BE2C (cell line): ENCODE results near the gene RGS7BP.

Experiments
- DNase-seq: peaks from one replicate; pipeline ENCODE4 v3.0.0-alpha.2; 2020
- H3K27me3 ChIP-seq: fragments of 250-450 bp; sonication (Bioruptor Pico); 2 replicates; pipeline ENCODE4 v1.5.1; 2020; ENCODE audit warnings: mild to moderate bottlenecking
- H3K36me3 ChIP-seq: fragments of 250-450 bp; sonication (Bioruptor Pico); 2 replicates; pipeline ENCODE4 v1.5.1; 2020; ENCODE audit warnings: mild to moderate bottlenecking
- H3K4me1 ChIP-seq: fragments of 250-450 bp; sonication (Bioruptor Pico); 2 replicates; pipeline ENCODE4 v1.5.1; 2020
- H3K4me3 ChIP-seq: 2 replicates; pipeline ENCODE4 v1.5.1; 2011; ENCODE audit warnings: low read depth, low read length
- H3K9me3 ChIP-seq: fragments of 250-450 bp; sonication (Bioruptor Pico); 2 replicates; pipeline ENCODE4 v1.5.1; 2020
- CTCF ChIP-seq: IDR thresholded peaks from 2 replicates; pipeline ENCODE4 v1.5.1; 2012; ENCODE audit warnings: mild to moderate bottlenecking, low read depth, low read length

The RGS7BP gene

GRCh38 chr5:64644831-64645230 is 139.0 kb downstream of the RGS7BP start:
- Histone ChIP-seq H3K4me1 (no peaks in the 10 kb centered on the region), H3K9me3 (no peaks in the 10 kb centered on the region), H3K36me3 (no peaks in the 10 kb centered on the region), H3K4me3 (no peak overlapping the region), H3K27me3 (peaks cover 2% of the 10 kb centered on the region; the same call in 1 of the 2 replicates)
- TF ChIP-seq CTCF: no peak
- no peak for DNase-seq

GRCh38 chr5:64646169-64646568 is 140.4 kb downstream of the RGS7BP start:
- DNase-seq: no peak
- no peaks in the 10 kb centered on the region for H3K27me3 ChIP-seq
- H3K9me3 ChIP-seq: no peaks in the 10 kb centered on the region
- no peaks in the 10 kb centered on the region for H3K36me3 ChIP-seq
- no peak for TF ChIP-seq CTCF
- no peak overlapping the region for H3K4me3 ChIP-seq
- no peaks in the 10 kb centered on the region for H3K4me1 ChIP-seq

GRCh38 chr5:64649512-64649911 is 143.7 kb downstream of the RGS7BP start:
- TF ChIP-seq CTCF: no peak
- no peaks in the 10 kb centered on the region for H3K36me3 ChIP-seq
- no peak for DNase-seq

GRCh38 chr5:64653766-64654560 is 148.1 kb downstream of the RGS7BP start:
- DNase-seq: no peak
- no peak for TF ChIP-seq CTCF
- no peak overlapping the region for H3K4me3 ChIP-seq
- H3K36me3 ChIP-seq: no peaks in the 10 kb centered on the region
- no peaks in the 10 kb centered on the region for H3K4me1 ChIP-seq
- no peaks in the 10 kb centered on the region; the same call in 1 of the 2 replicates for H3K27me3 ChIP-seq
- no peaks in the 10 kb centered on the region for H3K9me3 ChIP-seq

More at GRCh38 chr5:64649512-64649911, 143.7 kb downstream of the RGS7BP start:
- H3K4me1 ChIP-seq: no peaks in the 10 kb centered on the region
- no peak overlapping the region for H3K4me3 ChIP-seq
- H3K27me3 ChIP-seq: no peaks in the 10 kb centered on the region
- no peaks in the 10 kb centered on the region for H3K9me3 ChIP-seq

- DNase-seq: no peak
- no peak for TF ChIP-seq CTCF
- no peaks in the 10 kb centered on the region for H3K4me1 ChIP-seq
- no peaks in the 10 kb centered on the region for H3K36me3 ChIP-seq
- H3K27me3 ChIP-seq: peaks cover 2% of the 10 kb centered on the region; the same call in 1 of the 2 replicates
- no peaks in the 10 kb centered on the region for H3K9me3 ChIP-seq
- H3K4me3 ChIP-seq: no peak overlapping the region
These were observed 148.7 kb downstream of the RGS7BP start for GRCh38 chr5:64654561-64654938.

- TF ChIP-seq CTCF: no peak
- Histone ChIP-seq H3K4me1 (no peaks in the 10 kb centered on the region), H3K36me3 (no peaks in the 10 kb centered on the region), H3K4me3 (no peak overlapping the region), H3K27me3 (peaks cover 7% of the 10 kb centered on the region), H3K9me3 (no peaks in the 10 kb centered on the region)
- DNase-seq: no peak
These were observed 149.8 kb downstream of the RGS7BP start for GRCh38 chr5:64655596-64655995.
